Measurements from ENCODE around the gene SWI5.

The SWI5 gene

DNA sequence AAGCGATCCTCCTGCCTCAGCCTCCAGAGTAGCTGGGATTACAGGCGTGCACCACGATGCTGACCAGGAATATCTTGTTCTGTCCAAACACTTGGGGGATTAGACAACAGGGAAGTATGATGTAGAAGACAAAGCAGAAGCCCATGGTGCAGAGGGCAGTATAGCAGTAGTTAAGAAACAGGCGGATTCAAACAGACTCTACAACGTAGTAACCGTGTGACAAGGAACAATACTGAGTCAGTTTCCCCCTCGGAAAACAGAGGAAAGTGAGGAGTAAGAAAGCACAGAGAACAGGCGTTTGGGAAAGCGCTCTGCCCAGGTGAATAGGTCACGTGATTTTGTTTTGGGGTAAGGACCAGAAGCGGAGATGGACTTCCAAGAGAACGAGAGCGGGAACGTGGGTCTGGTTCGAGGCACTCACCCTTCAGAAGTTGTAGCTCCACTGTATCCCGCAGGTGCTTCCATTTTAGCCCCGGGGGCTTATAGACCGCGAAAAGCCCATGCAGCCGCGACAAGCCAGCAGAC, 45.9 kb downstream of the SWI5 start:
- DNase-seq, result no peak

DNA sequence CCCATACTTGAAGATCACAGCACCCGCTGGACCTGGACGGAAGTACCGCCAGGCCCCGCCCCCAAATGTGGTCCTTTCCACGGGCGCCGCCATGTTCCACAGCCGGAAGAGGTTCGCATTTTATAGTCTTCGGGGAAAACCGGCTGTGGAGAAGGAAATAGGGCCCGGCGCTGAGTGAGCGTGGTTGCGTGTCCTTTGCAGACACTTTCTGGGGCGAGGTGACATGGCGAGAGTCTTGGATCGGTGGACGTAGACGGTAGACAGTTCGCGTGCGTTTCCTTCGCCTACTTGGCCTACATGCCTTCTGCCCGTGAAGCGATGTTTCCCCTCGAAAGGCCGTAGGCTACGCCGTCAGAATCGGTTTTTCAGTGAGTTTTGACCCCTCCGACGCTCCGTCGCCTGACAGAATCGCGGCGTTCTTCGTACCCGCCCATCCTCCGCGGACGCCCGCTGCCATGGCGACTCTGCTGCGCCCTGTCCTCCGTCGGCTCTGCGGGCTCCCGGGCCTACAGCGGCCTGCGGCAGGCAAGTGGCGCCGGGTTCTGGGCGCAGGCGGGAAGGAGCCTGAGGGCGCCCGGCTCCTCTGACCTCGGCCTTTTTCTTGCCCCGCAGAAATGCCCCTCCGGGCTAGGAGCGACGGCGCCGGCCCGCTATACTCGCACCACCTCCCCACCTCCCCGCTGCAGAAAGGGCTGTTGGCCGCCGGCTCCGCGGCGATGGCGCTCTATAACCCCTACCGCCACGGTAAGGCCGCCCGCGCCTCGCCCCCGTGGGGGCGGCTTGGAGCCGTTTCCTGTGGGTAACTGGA, 46.5 kb downstream of the SWI5 start, which contains the start of the genes COQ4 and TRUB2:
TSS of gene COQ4 (plus strand) at position 436 of the 808 bp plus-strand sequence. CDS start at position 456, 20 bp downstream.
TSS of gene TRUB2 (minus strand) at position 44 of the 808 bp plus-strand sequence. CDS start at position 5, 39 bp downstream.
- DNase-seq, result peak; percentile 95

DNA sequence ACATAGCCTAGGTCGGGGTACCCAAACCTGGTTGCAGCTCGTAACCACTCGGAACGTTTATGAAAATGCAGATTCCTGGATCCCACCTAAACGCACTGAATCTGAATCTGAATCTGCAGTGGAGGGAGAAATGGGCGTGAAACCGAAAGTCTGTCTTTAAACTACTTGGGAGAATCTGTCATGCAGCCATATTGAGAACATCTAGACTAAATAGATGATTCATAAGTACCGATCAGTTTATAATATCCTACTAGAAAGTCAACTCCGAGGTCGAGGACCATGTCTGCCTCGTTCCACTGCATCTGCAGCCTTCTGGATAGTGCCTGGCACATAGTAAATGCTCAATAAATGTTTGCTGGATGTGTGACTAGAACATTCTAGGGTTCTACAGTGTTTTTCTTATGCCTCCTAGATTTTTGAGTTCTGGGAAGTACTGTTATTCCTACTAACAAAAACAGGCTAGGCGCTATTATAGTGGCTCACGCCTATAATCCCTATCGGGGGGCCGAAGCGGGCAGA, 47.2 kb downstream of the SWI5 start:
- DNase-seq, result no peak

DNA sequence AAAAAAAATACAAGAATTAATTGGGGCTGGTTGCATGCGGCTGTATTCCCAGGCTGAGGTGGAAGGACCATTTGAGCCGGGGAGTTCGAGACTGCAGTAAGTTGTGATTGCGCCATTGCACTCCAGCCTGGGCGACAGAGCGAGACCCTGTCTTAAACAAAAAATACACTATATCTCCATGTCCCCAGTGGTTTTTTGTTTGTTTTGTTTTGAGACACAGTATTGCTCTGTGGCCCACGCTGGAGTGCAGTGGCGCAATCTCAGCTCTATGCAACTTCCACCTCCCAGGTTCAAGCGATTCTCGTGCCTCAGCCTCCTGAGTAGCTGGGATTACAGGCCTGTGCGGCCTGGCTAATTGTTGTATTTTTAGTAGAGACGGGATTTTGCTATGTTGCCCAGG, 47.7 kb downstream of the SWI5 start:
- DNase-seq, result no peak

DNA sequence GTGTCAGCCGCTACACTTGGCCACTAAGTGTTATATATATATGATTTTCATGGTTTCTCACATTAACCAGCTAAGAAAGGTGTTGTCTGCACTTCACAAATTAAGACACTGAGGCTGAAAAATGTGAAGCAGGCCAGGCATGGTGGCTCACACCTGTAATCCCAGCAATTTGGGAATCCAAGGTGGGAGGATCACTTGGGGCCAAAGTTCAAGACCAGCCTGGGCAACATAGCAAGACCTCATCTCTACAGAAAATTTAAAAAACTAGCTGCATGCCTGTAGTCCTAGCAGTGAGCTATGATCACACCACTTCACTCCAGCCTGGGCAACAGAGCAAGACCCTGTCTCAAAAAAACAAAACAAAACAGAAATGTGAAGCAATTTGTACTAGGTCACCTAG, 48.3 kb downstream of the SWI5 start:
- no peak for DNase-seq

DNA sequence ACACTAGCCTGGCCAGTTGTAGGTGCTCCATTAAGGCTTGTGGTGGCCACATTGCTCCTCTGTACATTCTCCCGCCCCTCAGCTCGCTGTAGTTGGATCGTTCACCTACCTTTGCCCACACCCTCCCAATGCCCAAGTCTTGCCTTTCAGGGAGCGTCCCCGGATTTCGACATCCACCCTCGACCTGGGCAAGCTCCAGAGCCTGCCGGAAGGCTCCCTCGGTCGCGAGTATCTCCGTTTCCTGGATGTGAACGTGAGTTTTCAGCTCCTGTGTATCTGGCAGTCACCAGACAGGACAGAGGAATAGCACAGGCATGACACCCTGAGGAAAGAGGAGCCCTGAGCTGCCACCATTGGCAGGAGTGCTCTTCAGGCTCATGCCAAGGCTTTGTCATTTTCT, 49.6 kb downstream of the SWI5 start:
- DNase-seq, result no peak

DNA sequence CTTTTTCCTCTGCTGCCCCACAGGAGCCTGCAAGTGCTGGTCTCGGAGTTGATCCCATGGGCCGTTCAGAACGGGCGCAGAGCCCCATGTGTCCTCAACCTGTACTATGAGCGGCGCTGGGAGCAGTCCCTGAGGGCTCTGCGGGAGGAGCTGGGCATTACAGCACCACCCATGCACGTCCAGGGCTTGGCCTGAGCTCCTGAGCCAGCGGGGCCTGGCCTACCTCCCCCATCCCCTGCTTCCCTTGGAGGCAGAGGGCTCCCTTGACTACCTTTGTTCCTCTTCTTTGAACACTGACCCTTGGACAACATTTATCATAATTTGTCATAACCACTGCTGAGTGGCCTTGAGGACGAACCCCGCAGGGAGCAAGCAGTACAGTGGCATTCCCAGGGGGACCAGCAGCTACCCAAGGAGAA, 57.4 kb downstream of the SWI5 start:
- no peak for DNase-seq

DNA sequence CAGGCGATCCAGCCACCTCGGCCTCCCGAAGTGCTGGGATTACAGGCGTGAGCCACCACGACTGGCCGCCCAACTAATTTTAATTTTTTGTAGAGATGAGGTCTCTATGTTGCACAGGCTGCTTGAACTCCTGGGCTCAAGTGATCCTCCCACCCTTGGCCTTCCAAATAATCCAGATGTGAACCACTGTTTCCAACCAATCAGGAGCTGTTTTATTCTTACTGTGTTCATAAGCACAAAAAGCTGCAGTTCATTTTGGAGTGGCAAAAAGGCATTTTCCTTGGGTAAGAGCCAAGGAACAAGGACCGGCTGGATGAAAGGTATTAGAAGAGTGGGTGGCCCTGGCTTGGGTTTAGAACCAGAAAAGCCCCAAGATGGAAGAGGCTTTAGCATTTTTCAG, 59.1 kb downstream of the SWI5 start:
- DNase-seq, result no peak

DNA sequence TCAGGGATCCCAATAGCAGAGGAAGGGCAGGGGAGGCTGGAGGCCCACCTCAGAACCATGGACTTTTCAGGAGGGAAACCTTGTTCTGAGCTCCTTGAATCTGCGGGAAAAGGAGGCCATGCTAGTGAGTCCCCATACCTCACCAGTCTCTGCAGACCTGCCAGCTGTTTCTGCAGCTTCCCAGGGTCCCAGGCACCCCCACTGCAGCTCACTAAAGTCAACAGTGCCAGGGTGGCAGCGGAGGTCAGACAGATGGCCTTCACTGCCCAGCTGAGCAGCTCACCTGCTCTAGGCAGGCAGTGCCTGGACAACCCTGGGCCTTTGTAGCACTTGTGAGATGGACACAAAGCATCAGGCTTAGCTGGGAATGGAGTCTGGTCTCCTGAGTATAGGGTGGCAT, 59.8 kb downstream of the SWI5 start:
- DNase-seq, result no peak

DNA sequence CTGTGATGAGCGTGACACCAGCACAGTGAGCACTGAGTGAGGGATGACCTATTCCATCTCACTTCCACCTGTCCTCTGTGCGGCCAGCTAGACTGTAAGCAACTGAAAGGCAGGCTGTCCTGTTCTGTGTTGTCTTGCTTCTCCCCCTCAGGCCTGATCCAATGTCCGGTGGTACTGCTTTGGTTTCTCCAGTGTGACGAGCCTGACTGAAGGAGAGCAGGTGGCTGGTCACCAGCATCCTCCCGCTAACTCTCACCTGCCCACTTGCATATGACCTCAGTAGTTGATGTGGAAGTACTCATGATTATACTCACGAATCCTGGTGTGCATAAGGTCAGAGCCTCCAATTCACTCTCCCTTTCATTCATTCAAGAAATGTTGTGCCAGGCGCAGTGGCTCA, 61.9 kb downstream of the SWI5 start:
- DNase-seq, result no peak

All from activated CD4-positive, alpha-beta T cell treated with anti-CD3 and anti-CD28 coated beads, Interleukin-2, Interleukin-6, amounts not matched to agents 100 ng/mL and 50 ng/mL, durations not matched to agents 16 hours and 8 hours (primary cell).